Bronchial epithelial cell (primary cell): ENCODE data around the gene CRTC3. TPM values are rescaled to one million over a fixed set of nuclear protein-coding genes. Genes with fewer than 3 reads are reported as not detected.
"Not testable (repeated sequence)": the region's sequence is repeated elsewhere in the genome, so short reads cannot be mapped to it uniquely, and the experiment has no call there.

ENCODE experiments used
- DNase-seq: peaks from one replicate; pipeline ENCODE4 v3.0.0-alpha.2; 2010; ENCODE audit warnings: low read depth
- FAIRE-seq: peaks from 2 replicates; lab custom pipeline; 2011; peaks lifted over from hg19 to GRCh38; lab: Jason Lieb, UNC
- H3K27me3 ChIP-seq: 2 replicates; pipeline ENCODE4 v1.5.1; 2011; ENCODE audit warnings: low read length; ENCODE audit not compliant: control insufficient read depth, insufficient read depth
- H3K36me3 ChIP-seq: 2 replicates; pipeline ENCODE4 v1.5.1; 2011; ENCODE audit warnings: low read length; ENCODE audit not compliant: control insufficient read depth, insufficient read depth
- H3K4me3 ChIP-seq: 2 replicates; pipeline ENCODE4 v1.5.1; 2011; ENCODE audit warnings: mild to moderate bottlenecking, low read depth, low read length, control low read depth
- total RNA-seq: library from RNA; depleted of rRNA; stranded (reverse); fragments of >200 nt; gene quantifications from 2 replicates; pipeline ENCODE4 v1.2.1, GENCODE V29; 2014
- TF ChIP-seq, protein P1 (sequence below): IDR thresholded peaks from 2 replicates; pipeline ENCODE4 v1.5.1; 2011; ENCODE audit warnings: mild to moderate bottlenecking, moderate library complexity, low read length, control low read depth, inconsistent platforms; ENCODE audit not compliant: insufficient read depth, severe bottlenecking

Gene CRTC3
- total RNA-seq, 1 donor from 2014 or later, result 5.8 TPM

DNA sequence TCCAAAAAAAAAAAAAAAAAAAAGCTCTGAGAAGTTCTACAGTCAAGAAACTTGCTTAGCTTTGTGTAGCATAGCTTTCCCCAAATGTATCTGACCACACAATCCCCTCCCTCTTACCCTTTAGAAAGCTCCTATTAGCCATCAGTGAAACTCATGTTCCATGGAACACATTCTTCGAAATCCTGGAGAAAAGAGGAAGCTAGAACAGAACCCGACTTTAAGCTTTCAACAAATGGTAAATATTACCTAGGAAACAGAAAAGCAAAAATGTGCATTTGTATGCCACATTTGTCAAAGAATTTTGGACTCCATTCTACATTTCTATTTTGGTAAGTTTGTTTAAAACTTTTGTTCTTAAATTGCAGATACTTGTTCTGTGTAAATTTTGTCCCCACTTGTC, 17.4 kb upstream of the CRTC3 start:
- TF ChIP-seq, protein P1, sequence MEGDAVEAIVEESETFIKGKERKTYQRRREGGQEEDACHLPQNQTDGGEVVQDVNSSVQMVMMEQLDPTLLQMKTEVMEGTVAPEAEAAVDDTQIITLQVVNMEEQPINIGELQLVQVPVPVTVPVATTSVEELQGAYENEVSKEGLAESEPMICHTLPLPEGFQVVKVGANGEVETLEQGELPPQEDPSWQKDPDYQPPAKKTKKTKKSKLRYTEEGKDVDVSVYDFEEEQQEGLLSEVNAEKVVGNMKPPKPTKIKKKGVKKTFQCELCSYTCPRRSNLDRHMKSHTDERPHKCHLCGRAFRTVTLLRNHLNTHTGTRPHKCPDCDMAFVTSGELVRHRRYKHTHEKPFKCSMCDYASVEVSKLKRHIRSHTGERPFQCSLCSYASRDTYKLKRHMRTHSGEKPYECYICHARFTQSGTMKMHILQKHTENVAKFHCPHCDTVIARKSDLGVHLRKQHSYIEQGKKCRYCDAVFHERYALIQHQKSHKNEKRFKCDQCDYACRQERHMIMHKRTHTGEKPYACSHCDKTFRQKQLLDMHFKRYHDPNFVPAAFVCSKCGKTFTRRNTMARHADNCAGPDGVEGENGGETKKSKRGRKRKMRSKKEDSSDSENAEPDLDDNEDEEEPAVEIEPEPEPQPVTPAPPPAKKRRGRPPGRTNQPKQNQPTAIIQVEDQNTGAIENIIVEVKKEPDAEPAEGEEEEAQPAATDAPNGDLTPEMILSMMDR, result no peak
- DNase-seq (no peak), FAIRE-seq (no peak)
- H3K36me3 ChIP-seq, result no peaks in the 10 kb centered on the region
- H3K4me3 ChIP-seq, result no peak overlapping the region
- H3K27me3 ChIP-seq, result no peaks in the 10 kb centered on the region

DNA sequence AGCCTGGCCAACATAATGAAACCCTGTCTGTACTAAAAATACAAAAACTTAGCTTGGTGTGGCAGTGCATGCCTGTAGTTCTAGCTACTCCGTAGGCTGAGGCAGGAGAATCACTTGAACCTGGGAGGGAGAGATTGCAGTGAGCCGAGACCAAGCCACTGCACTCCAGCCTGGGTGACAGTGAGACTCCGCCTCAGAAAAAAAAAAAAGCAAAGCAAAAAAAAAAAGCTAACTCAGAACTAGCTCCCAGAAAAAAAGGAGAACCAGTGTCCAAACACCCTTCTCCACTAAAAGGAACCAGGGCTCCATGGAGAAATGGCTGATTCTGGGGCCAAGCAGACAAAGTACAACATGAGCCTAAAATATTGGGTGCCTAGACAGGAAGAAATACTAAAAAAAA, 16.7 kb upstream of the CRTC3 start:
- H3K4me3 ChIP-seq, result no peak overlapping the region
- DNase-seq (no peak), FAIRE-seq (no peak)
- H3K36me3 ChIP-seq, result no peaks in the 10 kb centered on the region
- H3K27me3 ChIP-seq, result no peaks in the 10 kb centered on the region
- TF ChIP-seq, protein P1, result no peak

DNA sequence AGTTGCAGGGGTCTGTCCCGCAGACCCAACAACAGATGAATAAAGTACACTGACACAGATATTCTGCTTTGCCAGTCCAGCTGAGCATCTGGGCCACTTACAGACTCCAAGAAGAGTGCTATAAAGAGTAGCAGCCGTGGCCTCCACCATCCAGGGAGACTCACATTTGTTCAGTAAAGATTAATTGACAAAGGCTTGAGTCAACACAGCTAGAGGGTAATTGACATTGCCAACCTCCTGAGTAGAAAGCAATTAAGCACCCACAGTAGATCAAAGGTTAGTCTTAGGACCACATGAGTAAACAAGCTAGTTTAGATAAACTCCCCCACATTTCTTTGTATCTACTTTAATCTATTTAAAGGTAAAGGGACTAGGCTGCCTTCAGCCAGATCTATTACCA, 16.3 kb upstream of the CRTC3 start:
- DNase-seq (no peak), FAIRE-seq (no peak)
- TF ChIP-seq, protein P1, result no peak
- H3K36me3 ChIP-seq, result no peaks in the 10 kb centered on the region
- H3K4me3 ChIP-seq, result no peak overlapping the region
- H3K27me3 ChIP-seq, result no peaks in the 10 kb centered on the region

DNA sequence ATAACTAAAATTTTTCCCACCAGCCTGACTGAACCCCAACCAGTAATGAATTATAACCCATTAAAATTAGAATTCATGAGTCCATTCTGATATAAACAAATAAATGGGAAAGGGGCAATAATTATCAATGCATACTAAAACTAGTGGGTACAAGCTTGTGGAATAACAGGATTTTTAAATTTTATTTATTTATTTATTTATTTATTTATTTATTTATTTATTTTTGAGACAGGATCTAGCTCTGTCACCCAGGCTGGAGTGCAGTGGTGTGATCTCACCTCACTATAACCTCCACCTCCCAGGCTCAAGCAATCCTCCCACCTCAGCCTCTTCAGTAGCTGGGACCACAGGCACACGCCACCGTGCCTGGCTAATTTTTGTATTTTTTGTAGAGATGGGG, 15.8 kb upstream of the CRTC3 start:
- DNase-seq, FAIRE-seq, H3K4me3 ChIP-seq, H3K27me3 ChIP-seq, H3K36me3 ChIP-seq: not testable (repeated sequence)

DNA sequence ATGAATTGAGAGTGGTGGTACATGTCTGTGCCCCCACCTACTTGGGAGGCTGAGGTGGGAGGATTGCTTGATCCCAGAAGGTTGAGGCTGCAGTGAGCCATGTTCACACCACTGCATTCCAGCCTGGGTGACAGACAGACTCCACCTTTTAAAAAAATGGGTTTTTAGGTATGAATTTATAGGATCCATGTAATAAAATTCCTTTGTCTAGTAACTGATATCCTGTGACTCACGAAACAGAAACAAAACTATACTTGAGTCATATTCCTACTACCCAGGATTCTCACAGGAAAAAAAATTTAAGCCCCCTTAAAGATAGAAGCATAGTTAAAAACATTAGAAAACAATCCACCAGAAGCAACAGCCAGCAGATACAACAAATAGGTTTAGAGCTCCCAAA, 10.0 kb upstream of the CRTC3 start:
- FAIRE-seq (no peak), DNase-seq (peak; percentile 59)
- Histone ChIP-seq H3K4me3 (no peak overlapping the region), H3K27me3 (no peaks in the 10 kb centered on the region), H3K36me3 (no peaks in the 10 kb centered on the region)
- TF ChIP-seq, protein P1, result no peak

DNA sequence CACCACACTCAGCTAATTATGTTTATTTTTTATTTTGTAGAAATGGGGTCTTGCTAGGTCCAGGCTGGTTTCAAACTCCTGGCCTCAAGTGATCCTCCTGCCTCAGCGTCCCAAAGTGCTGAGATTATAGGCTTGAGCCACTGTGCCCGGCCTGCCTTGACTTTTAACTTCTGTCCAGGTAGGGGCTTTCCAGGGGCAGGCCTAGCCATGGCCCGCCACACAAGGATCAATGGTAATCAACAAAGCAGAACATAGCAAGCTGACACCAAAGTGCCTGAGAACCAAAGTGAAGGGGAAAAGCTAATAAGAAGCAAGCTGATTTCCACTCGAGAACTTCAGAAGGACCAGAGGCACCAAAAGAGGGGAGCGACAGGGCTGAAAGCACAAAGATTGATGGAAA, 9.4 kb upstream of the CRTC3 start:
- Histone ChIP-seq H3K27me3 (no peaks in the 10 kb centered on the region), H3K36me3 (no peaks in the 10 kb centered on the region), H3K4me3 (no peak overlapping the region)
- FAIRE-seq (no peak), DNase-seq (no peak)
- TF ChIP-seq, protein P1, result no peak
